Activated T-helper 17 cell treated with anti-CD3 and anti-CD28 coated beads, Interleukin-2, amount 50 U/mL, for 72 hours (primary cell): ENCODE measurements around the gene SLC25A31. TPM values are rescaled to one million over a fixed set of nuclear protein-coding genes. Genes with fewer than 3 reads are reported as not detected.

ENCODE experiments used
- ATAC-seq: fragments of 150-1000 bp; cut with Tn5 transposase; replicated peaks from 2 replicates; pipeline ENCODE4 v1.10.0; 2021; ENCODE audit warnings: mild to moderate bottlenecking, moderate library complexity
- H3K27ac Mint-ChIP-seq: one replicate; pipeline ENCODE4 v1.8.0; 2022; ENCODE audit warnings: mixed read lengths
- H3K27me3 Mint-ChIP-seq: one replicate; pipeline ENCODE4 v1.8.0; 2022; ENCODE audit warnings: mixed read lengths
- H3K36me3 Mint-ChIP-seq: one replicate; pipeline ENCODE4 v1.8.0; 2022; ENCODE audit warnings: low read depth, mild to moderate bottlenecking, mixed read lengths
- H3K4me1 Mint-ChIP-seq: one replicate; pipeline ENCODE4 v1.8.0; 2022; ENCODE audit warnings: mixed read lengths
- H3K4me3 Mint-ChIP-seq: one replicate; pipeline ENCODE4 v1.8.0; 2022; ENCODE audit warnings: mild to moderate bottlenecking, mixed read lengths
- H3K9me3 Mint-ChIP-seq: one replicate; pipeline ENCODE4 v1.8.0; 2022; ENCODE audit warnings: mixed read lengths
- total RNA-seq, 2 donors: library from RNA; stranded (reverse); gene quantifications; one replicate each; pipeline ENCODE4 v1.2.3, GENCODE V29; 2022

SLC25A31 gene
- total RNA-seq: not detected

GRCh38 chr4:127730142-127730913 is at the start of gene SLC25A31:
SLC25A31 (plus strand) TSS chr4:127730400; CDS start chr4:127730546, 146 bp downstream.
- no peak within 1 kb of the TSS for H3K4me3 Mint-ChIP-seq
- H3K27me3 Mint-ChIP-seq: peaks cover 3% of the 10 kb centered on the region
- no peaks in the 10 kb centered on the region for H3K4me1 Mint-ChIP-seq
- ATAC-seq: no peak
- no peaks in the 10 kb centered on the region for H3K36me3 Mint-ChIP-seq
- H3K9me3 Mint-ChIP-seq: no peaks in the 10 kb centered on the region
- H3K27ac Mint-ChIP-seq: no peak within 1 kb of the TSS

- H3K9me3 Mint-ChIP-seq: no peaks in the 10 kb centered on the region
- ATAC-seq: no peak
Observed at GRCh38 chr4:127685292-127685691, 44.9 kb upstream of the SLC25A31 start.

GRCh38 chr4:127686658-127687057 is 43.5 kb upstream of the SLC25A31 start:
- no peak for ATAC-seq
- no peaks in the 10 kb centered on the region for H3K27me3 Mint-ChIP-seq
- no peaks in the 10 kb centered on the region for H3K36me3 Mint-ChIP-seq
- H3K9me3 Mint-ChIP-seq: no peaks in the 10 kb centered on the region
- no peak overlapping the region for H3K4me3 Mint-ChIP-seq
- no peaks in the 10 kb centered on the region for H3K4me1 Mint-ChIP-seq
- H3K27ac Mint-ChIP-seq: no peak overlapping the region

More at GRCh38 chr4:127685292-127685691, 44.9 kb upstream of the SLC25A31 start:
- no peak overlapping the region for H3K4me3 Mint-ChIP-seq
- H3K27ac Mint-ChIP-seq: no peak overlapping the region
- H3K27me3 Mint-ChIP-seq: no peaks in the 10 kb centered on the region
- H3K4me1 Mint-ChIP-seq: no peaks in the 10 kb centered on the region
- no peaks in the 10 kb centered on the region for H3K36me3 Mint-ChIP-seq

GRCh38 chr4:127687580-127687979 is 42.6 kb upstream of the SLC25A31 start:
- Mint-ChIP-seq H3K27me3 (no peaks in the 10 kb centered on the region), H3K4me1 (no peaks in the 10 kb centered on the region)
- no peak for ATAC-seq

GRCh38 chr4:127698789-127699200 is 31.4 kb upstream of the SLC25A31 start:
- no peaks in the 10 kb centered on the region for H3K36me3 Mint-ChIP-seq
- H3K27me3 Mint-ChIP-seq: peaks cover 10% of the 10 kb centered on the region
- no peaks in the 10 kb centered on the region for H3K4me1 Mint-ChIP-seq
- ATAC-seq: peak; percentile 75
- peaks cover 5% of the 10 kb centered on the region for H3K9me3 Mint-ChIP-seq
- no peak overlapping the region for H3K4me3 Mint-ChIP-seq
- H3K27ac Mint-ChIP-seq: no peak overlapping the region

More at GRCh38 chr4:127687580-127687979, 42.6 kb upstream of the SLC25A31 start:
- H3K36me3 Mint-ChIP-seq: no peaks in the 10 kb centered on the region
- no peak overlapping the region for H3K27ac Mint-ChIP-seq
- no peak overlapping the region for H3K4me3 Mint-ChIP-seq
- no peaks in the 10 kb centered on the region for H3K9me3 Mint-ChIP-seq

- ATAC-seq: no peak
- Mint-ChIP-seq H3K27ac (no peak overlapping the region), H3K36me3 (no peaks in the 10 kb centered on the region), H3K4me1 (no peaks in the 10 kb centered on the region), H3K4me3 (no peak overlapping the region), H3K9me3 (no peaks in the 10 kb centered on the region), H3K27me3 (peaks cover 20% of the 10 kb centered on the region)
Observed at GRCh38 chr4:127708985-127709384, 21.2 kb upstream of the SLC25A31 start.

- no peak for ATAC-seq
- no peaks in the 10 kb centered on the region for H3K9me3 Mint-ChIP-seq
- no peak overlapping the region for H3K4me3 Mint-ChIP-seq
- H3K4me1 Mint-ChIP-seq: no peaks in the 10 kb centered on the region
- peaks cover 22% of the 10 kb centered on the region for H3K27me3 Mint-ChIP-seq
- no peaks in the 10 kb centered on the region for H3K36me3 Mint-ChIP-seq
- no peak overlapping the region for H3K27ac Mint-ChIP-seq
Observed at GRCh38 chr4:127709456-127709855, 20.7 kb upstream of the SLC25A31 start.

- Mint-ChIP-seq H3K9me3 (no peaks in the 10 kb centered on the region), H3K36me3 (no peaks in the 10 kb centered on the region), H3K27me3 (no peaks in the 10 kb centered on the region), H3K4me1 (no peaks in the 10 kb centered on the region), H3K4me3 (no peak overlapping the region), H3K27ac (no peak overlapping the region)
- ATAC-seq: no peak
Observed at GRCh38 chr4:127731406-127731805, 1.2 kb downstream of the SLC25A31 start.

- Mint-ChIP-seq H3K36me3 (no peaks in the 10 kb centered on the region), H3K4me1 (no peaks in the 10 kb centered on the region), H3K27ac (no peak overlapping the region), H3K9me3 (no peaks in the 10 kb centered on the region), H3K27me3 (no peaks in the 10 kb centered on the region), H3K4me3 (no peak overlapping the region)
- peak; percentile 21 for ATAC-seq
Observed at GRCh38 chr4:127732623-127733328, 2.6 kb downstream of the SLC25A31 start.

- H3K4me1 Mint-ChIP-seq: no peaks in the 10 kb centered on the region
- no peaks in the 10 kb centered on the region for H3K36me3 Mint-ChIP-seq
- H3K4me3 Mint-ChIP-seq: no peak overlapping the region
- peaks cover 7% of the 10 kb centered on the region for H3K27me3 Mint-ChIP-seq
- no peak overlapping the region for H3K27ac Mint-ChIP-seq
- ATAC-seq: no peak
- H3K9me3 Mint-ChIP-seq: no peaks in the 10 kb centered on the region
Observed at GRCh38 chr4:127734976-127735375, 4.8 kb downstream of the SLC25A31 start.

GRCh38 chr4:127737295-127737694 is 7.1 kb downstream of the SLC25A31 start:
- Mint-ChIP-seq H3K27me3 (peaks cover 9% of the 10 kb centered on the region), H3K27ac (no peak overlapping the region), H3K4me3 (no peak overlapping the region), H3K4me1 (no peaks in the 10 kb centered on the region), H3K9me3 (no peaks in the 10 kb centered on the region), H3K36me3 (no peaks in the 10 kb centered on the region)
- no peak for ATAC-seq

- Mint-ChIP-seq H3K27me3 (peaks cover 24% of the 10 kb centered on the region), H3K36me3 (no peaks in the 10 kb centered on the region), H3K9me3 (no peaks in the 10 kb centered on the region), H3K4me3 (no peak overlapping the region), H3K4me1 (no peaks in the 10 kb centered on the region), H3K27ac (no peak overlapping the region)
- no peak for ATAC-seq
Observed at GRCh38 chr4:127741247-127741646, 11.0 kb downstream of the SLC25A31 start.

- peaks cover 17% of the 10 kb centered on the region for H3K27me3 Mint-ChIP-seq
- H3K4me1 Mint-ChIP-seq: no peaks in the 10 kb centered on the region
- no peaks in the 10 kb centered on the region for H3K36me3 Mint-ChIP-seq
- no peak for ATAC-seq
- H3K27ac Mint-ChIP-seq: no peak overlapping the region
- peaks cover 7% of the 10 kb centered on the region for H3K9me3 Mint-ChIP-seq
- no peak overlapping the region for H3K4me3 Mint-ChIP-seq
Observed at GRCh38 chr4:127747883-127748282, 17.7 kb downstream of the SLC25A31 start.

- no peaks in the 10 kb centered on the region for H3K36me3 Mint-ChIP-seq
- peaks cover 7% of the 10 kb centered on the region for H3K9me3 Mint-ChIP-seq
- H3K27me3 Mint-ChIP-seq: peaks cover 17% of the 10 kb centered on the region
- no peak overlapping the region for H3K27ac Mint-ChIP-seq
- ATAC-seq: no peak
- H3K4me3 Mint-ChIP-seq: no peak overlapping the region
- H3K4me1 Mint-ChIP-seq: no peaks in the 10 kb centered on the region
Observed at GRCh38 chr4:127748957-127749356, 18.8 kb downstream of the SLC25A31 start.

GRCh38 chr4:127756906-127757305 is 26.7 kb downstream of the SLC25A31 start:
- peaks cover 4% of the 10 kb centered on the region for H3K9me3 Mint-ChIP-seq
- no peak for ATAC-seq
- H3K27me3 Mint-ChIP-seq: peaks cover 7% of the 10 kb centered on the region
- H3K36me3 Mint-ChIP-seq: no peaks in the 10 kb centered on the region
- H3K27ac Mint-ChIP-seq: no peak overlapping the region
- H3K4me1 Mint-ChIP-seq: no peaks in the 10 kb centered on the region
- no peak overlapping the region for H3K4me3 Mint-ChIP-seq
